Measurements from ENCODE around the gene RPUSD3. TPM values are rescaled to one million over a fixed set of nuclear protein-coding genes. Genes with fewer than 3 reads are reported as not detected.
A peak's percentile ranks its signal among the peaks of the same experiment; 100 is the strongest.
"Not testable (repeated sequence)": the region's sequence is repeated elsewhere in the genome, so short reads cannot be mapped to it uniquely, and the experiment has no call there.

The RPUSD3 gene, protein sequence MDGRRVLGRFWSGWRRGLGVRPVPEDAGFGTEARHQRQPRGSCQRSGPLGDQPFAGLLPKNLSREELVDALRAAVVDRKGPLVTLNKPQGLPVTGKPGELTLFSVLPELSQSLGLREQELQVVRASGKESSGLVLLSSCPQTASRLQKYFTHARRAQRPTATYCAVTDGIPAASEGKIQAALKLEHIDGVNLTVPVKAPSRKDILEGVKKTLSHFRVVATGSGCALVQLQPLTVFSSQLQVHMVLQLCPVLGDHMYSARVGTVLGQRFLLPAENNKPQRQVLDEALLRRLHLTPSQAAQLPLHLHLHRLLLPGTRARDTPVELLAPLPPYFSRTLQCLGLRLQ
- 21.3 and 25.8 TPM in 2 replicates for total RNA-seq (2014; rRNA removed; shearing (Covaris generic))

DNA sequence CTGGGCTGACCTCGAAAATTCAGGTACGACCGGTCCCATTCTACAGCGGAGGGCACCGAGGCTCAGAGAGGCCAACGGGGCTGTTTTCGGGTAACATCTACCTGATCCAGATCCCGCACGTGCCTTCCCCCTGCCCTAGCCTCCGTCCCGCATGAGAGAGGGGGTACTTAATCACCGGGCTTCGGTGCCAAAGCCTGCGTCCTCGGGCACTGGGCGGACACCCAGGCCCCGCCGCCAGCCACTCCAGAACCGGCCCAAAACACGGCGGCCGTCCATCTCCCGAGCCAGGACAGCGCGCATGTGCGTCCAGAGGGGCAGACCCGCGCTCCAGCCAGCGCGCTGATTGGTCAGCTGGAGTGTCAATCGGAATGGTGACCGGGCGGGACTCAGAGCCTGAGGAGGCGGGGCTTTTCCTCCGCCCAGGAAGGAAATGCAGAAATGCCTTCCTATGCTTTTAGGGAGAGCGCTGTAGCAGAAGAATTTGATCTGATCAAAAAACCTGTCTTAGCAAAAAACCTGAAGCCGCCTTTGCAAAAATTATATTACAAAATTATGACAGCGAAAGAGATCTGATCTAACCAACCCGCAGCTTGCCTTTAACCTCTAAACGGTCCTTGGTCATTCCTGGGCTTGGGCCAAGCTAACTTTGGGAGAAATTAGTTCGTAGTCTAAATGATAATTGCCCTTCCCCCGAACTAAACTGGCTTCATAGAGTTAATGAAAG, at the start of gene RPUSD3:
Gene RPUSD3 (minus strand): TSS at position 294 of the 724 bp plus-strand sequence. CDS start 18 bp downstream, at position 276.
- peak; percentile 90 for DNase-seq (ENCODE audit: low spot score)

DNA sequence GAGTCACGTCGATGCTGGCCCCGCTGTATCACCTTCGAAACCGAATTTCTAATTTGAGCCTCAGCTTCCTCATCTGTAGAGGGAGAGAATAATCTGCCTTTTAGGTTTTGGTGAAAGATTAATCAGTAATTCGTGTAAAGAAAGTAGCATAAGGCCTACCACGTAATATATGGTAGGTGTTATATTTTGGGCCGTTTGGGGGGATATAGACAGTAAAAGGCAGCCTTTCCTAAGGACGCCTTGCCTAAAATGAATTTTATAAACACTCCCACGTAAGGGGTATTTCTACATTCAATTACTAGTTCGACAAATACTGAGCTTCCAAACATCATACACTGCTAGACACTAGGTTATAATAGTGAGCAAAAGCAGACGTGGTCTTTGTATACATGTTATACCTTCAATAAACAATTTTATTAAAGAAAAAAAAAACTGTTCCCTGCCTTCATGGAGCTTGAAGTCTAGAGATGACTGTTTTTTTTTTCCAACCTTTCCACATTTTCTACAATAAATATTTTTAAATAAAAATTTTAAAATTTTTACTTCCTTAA, 47.3 kb upstream of the RPUSD3 start:
- DNase-seq (ENCODE audit: low spot score): no peak

DNA sequence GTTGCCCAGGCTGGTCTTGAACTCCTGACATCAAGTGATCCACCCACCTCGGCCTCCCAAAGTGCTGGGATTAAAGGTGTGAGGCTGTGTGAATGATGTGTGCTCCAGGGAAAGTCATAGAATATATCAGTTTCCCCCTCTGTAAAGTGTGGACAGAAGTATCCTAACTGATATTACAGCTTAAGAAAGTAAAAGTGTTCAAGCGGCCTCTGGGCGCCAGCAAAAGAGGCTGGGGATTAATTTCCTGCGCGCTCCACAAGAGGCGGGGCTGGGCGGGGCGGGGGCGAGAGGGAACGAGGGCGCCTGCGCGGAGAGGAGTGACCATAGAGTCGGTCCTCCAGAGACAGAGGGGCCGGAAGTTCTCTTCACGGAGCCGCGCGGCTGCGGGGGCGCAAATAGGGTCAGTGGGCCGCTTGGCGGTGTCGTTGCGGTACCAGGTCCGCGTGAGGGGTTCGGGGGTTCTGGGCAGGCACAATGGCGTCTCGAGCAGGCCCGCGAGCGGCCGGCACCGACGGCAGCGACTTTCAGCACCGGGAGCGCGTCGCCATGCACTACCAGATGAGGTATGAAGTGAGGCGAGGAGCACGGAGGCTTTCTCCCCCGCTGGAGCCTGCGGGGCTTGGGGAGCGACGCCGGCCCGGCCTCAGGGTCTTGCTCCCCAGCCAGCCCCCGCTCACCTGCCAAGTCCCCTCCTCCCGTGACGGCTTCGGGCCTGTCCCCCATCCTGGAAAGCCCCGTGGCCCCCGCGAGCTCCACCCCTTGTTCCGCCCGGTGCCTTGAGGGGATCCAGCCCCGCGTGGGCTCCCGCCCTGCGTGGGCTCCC, 46.7 kb upstream of the RPUSD3 start, which contains the start of gene JAGN1:
Gene JAGN1 (plus strand): TSS at position 362 of the 823 bp plus-strand sequence. CDS start 113 bp downstream, at position 475.
- DNase-seq (ENCODE audit: low spot score): peak; percentile 82

DNA sequence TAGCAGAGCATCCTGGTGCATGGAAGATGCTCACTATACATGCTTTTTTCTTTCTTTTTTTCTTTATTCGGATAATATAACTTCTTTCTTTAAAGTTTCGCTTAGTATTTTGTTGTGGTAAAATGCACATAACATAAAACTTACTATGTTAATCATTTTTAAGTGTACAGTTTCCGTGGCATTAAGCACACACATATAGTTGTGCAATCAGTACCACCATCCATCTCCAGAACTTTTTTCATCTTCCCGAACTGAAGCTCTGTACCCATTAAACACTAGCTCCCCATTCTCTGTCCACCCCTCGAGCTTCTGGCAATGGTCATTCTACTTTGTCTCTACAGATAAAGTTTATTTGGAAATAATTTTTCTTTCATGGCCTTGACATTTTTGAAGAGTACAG, 45.6 kb upstream of the RPUSD3 start:
- DNase-seq (ENCODE audit: low spot score): no peak

DNA sequence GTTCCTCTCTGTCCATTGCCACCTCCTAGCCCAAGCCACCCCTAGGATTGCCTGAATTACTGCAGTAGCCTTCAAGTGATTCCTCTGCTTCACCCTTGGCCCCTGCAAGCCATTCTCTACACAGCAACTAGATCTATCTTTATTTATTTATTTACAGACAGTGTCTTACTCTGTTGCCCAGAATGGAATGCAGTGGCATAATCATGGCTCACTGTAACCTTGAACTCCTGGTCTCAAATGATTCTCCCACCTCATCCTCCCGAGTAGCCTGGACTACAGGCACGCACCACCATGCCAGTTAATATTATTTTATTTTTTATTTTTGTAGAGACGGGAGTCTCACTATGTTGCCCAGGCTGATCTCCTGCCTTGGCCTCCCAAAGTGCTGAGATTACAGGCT, 44.7 kb upstream of the RPUSD3 start:
- DNase-seq (ENCODE audit: low spot score): no peak

DNA sequence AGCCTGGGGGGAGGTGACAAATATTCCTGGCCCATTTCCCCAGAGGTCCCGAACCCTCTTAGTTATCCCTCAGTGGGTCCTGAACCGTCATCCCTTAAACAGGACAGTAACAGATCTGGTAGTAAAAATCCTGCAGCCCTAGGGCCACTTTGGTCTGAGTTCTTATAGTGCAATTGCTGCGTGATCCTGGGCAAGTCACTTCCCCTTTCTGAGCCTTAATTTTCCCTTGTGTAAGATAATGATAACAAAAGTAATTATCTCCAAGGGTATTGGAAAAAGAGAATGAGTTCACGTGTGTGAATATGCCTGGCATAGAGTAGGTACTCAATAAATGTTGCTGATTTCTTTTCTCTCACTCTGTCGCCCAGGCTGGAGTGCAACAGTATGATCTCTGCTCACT, 43.7 kb upstream of the RPUSD3 start:
- no peak for DNase-seq (ENCODE audit: low spot score)

DNA sequence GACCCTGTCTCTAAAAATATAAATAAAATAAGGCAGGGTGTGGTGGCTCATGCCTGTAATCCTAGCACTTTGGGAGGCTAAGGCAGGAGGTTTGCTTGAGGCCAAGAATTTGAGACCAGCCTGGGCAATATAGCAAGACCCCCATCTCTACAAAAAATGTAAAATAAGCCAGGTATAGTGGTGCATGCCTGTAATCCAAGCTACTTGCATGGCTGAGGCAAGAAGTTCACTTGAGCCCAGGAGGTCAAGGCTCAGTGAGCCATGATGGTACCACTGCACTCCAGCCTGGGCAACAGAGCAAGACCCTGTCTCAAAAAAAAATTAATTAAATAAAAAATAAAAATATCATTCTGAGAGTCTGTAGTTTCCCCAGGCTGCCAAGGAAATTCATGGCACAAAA, 42.5 kb upstream of the RPUSD3 start:
- DNase-seq (ENCODE audit: low spot score): no peak

DNA sequence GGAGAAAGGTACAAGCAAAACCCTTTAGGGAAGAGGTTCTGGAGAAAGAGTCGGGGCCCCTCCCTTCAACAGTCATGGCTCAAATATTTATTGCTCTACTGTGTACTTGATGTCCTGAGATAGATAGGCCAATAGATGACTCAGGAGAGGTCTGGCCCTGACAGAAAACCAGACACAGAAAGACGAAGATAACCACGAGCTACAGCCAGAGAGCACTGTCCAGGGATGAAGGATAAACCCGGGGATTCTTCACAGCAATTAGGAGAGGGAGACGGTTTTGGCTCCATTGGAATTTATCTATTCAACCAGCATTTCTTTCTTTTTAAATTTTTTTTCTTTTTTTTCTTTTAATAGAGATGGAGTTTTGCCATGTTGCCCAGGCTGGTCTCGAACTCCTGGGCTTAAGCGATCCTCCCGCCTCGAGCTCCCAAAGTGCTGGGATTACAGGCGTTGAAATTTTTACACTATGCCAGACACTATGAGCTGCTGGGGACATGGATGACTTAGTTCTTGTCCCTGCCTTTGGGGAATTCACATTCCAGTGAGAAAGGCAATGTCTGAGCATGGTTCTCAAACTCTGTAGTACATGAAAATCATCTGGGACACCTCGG, 40.9 kb upstream of the RPUSD3 start:
- peak; percentile 67 for DNase-seq (ENCODE audit: low spot score)

DNA sequence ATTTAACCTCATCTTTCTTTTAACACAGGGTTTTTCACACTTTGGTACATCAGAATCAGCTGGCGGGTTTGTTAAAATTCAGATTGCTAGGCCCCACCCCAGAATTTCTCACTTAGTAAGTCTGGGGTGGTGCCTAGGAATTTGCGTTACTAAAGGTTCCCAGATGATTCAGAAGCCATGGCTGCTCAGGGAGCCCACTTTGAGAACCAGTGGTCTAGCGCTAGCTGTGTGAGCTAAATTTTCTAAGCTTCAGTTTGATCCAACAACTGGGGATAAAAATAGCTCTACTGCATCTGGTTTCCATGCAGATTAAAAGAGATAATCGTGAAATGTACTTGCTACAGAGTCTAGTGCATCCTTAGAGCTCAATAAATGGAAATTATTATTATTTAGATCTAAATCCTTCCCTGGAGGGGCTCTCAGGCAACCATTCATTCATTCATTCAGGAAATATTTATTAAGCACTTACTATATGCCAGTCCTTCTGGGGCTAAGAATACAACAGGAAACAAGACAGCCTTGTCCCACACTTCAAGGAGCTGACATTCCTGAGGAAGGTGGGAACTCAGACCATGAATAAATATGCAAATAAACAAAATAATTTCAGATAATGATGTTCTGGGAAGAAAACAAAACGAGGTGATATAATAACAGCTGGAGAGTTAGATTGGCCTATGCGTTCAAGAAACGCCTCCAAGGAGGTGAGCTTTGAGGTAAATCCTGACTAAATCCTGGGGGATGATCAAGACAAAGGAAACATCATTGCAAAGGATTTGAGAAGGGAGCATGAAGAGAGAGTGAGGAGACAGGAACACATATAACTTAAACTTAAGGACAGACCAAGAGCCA, 40.1 kb upstream of the RPUSD3 start:
- peak; percentile 2 for DNase-seq (ENCODE audit: low spot score)

DNA sequence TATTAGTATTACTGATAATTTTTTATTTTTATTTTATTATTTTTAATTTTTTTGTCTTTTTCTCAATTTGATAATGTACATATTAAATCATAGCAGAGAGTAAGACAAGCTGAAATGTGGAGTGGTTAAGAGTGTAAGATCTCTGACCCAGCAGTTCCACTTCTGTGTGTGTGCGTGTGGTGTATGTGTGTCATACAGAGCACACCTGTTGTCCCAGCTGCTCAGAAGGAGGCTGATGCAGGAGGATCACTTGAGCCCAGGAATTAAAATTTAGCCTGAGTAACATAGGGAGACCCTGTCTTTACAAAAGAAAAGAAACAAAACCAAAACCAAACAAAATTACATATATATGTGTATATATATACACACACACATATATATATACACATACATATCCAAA, 37.6 kb upstream of the RPUSD3 start:
- no peak for DNase-seq (ENCODE audit: low spot score)

DNA sequence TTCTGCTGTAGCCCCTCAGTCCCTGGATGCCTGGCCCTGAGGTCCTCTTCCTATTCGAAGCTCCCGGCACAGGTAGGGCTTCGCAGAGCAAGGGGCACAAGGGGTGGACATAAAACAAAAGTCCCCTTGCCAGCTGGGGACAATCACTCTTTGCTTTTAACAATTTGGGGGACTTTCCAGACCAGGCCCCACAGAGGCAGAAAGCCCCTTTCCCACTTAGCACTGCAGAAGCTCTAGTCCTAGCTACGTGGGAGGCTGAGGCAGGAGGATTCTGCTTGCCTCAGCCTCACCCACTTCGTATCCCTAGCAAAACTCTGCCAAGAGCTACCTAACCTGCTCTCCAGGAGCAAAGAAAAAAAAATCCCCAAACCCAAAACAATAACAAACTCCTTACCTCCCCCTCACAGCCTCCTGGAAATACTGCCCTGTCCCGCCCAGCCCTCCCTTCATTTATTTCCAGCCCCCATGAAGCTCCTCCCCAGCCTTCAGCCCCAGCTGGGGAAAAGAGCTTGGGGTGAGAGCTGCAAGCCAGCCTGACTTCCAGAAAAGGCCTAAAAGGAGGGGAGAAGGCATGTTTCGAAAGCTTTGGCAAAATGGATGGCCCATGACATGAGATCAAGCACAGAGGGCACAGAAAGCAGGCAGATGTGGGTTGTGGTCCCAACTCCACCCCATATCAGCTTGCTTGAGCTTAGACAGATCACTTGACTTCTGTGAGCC, 36.2 kb upstream of the RPUSD3 start, which contains the start of gene CIDEC:
Gene CIDEC (minus strand): TSS at position 424 of the 720 bp plus-strand sequence. CDS start 1,767 bp downstream, outside the sequence.
- DNase-seq (ENCODE audit: low spot score): no peak

DNA sequence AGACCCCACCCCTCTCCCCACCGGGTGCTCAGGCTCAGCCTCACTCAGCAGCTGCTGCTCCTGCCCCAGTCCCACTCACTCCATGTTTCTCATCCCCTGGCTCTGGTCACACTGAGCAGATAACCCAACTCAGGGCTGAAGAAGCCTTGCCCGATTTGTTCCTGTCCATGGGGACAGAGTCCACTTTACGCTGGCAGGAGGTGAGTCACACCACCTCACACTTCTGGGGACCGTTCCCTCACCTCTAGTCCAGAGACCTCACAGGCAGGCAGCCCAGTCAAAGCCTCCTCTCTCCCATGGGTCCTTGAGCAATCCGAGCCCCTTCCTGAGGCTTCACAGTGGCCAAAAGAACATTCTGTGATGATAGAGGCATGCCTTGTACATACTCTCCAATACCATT, 34.9 kb upstream of the RPUSD3 start:
- DNase-seq (ENCODE audit: low spot score): peak; percentile 65

DNA sequence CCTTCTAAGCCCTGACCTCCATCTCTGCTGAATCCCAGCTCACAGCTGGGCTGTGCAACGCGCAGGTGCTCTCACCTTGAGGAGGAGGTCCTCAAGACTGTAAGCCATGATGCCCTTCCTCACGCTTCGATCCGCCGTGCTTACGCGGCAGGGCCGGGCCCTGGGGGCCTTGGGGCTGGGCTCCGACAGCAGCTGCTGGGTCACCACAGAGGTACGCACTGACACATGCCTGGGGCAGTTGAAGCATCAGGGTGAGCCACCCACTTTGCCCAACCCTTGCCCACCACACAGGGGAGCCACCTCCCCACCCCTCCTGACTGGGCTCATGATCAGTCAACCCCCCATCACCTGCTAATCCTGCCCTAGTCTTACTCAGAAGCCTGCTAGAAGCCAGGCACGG, 33.2 kb upstream of the RPUSD3 start:
- DNase-seq (ENCODE audit: low spot score): no peak

DNA sequence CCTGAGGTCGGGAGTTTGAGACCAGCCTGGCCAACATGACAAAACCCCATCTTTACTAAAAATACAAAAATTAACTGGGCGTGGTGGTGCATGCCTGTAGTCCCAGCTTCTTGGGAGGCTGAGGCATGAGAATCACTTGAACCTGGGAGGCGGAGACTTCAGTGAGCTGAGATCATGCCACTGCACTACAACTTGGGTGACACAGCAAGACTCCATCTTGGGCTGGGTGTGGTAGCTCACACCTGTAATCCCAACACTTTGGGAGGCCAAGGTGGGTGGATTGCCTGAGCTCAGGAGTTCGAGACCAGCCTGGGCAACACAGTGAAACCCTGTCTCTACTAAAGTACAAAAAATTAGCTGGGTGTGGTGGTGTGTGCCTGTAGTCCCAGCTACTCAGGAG, 32.4 kb upstream of the RPUSD3 start:
- not testable (repeated sequence) for DNase-seq (ENCODE audit: low spot score)

DNA sequence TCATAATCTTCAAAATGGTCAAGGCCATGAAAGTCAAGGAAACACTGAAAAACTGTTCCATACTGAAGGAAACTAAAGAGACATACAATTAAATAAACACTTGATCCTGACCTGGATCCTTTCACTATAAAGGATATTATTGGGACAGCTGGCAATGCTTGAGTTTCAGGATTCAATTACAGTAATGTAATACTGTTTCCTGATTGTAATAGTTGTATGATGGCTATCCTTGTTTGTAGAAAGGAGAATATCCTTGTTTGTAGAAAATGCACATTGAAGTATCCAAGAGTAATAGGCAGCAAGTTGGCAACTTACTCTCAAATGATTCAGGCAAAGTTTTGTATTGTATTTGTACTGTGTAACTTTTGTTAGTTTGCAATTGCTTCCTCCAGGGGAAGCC, 31.6 kb upstream of the RPUSD3 start:
- no peak for DNase-seq (ENCODE audit: low spot score)

DNA sequence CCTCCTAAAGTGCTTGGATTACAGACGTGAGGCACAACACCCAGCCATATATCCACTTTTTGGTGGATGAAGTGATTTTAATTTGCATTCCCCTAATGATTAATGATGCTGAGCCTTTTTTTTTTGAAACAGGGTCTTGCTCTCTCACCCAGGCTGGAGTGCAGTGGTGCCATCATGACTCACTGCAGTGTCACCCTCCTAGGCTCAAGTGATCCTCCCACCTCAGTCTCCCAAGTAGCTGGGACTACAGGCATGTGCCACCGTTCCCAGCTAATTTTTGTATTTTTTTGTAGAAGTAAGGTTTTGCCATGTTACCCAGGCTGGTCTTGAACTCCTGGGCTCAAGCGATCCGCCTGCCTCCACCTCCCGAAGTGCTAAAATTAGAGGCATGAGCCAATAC, 28.3 kb upstream of the RPUSD3 start:
- DNase-seq (ENCODE audit: low spot score): not testable (repeated sequence)

DNA sequence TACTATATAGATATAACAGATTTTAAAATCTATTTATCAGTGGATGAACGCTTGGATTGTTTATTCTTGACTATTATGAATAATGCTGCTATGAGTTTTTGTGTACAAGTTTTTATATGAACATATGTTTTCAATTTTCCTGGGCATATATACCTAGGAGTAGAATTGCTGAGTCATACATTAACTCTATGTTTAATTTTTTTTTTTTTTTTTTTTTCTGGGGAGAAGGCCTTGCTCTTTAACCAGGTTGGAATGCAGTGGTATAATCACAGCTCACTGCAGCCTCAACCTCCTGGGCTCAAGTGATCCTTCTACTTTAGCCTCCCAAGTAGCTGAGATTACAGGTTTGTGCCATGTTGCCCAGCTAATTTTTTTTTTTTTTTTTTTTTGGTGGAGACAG, 27.2 kb upstream of the RPUSD3 start:
- DNase-seq (ENCODE audit: low spot score): no peak

DNA sequence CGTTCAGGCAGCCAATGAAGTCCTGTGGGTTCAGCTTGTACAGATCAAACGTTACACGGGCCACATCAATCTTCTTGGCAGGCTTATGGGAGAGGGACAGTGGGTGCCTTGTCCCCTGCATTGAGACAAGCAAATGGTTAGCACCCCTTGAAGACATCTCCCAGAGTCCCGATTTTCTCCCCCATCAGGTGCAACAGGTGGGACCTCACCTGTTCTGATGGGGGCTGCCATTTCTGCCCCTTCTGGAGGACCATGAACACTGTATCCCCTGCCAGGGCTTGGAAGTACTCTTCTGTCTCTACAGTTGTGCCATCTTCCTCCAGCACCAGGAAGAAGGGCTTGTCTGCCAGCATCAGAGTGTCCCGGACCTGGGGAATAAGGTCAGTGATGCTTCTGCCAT, 26.1 kb upstream of the RPUSD3 start:
- no peak for DNase-seq (ENCODE audit: low spot score)

DNA sequence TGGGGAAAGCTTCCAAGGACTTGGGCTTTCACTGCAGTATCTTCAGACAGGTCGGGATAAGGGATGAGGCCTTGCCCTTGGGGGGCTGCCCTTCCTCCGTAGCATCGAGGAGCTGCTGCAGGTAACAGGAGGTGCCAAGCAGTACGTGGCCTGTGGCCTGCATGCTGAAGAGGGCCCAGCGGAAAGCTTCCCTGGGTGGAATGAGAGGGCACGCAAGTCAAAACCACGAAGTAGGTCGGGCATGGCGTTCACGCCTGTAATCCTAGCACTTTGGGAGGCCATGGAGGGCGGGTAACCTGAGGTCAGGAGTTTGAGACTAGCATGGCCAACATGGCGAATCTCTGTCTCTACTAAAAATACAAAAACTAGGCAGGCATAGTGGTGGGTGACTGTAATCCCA, 23.3 kb upstream of the RPUSD3 start:
- DNase-seq (ENCODE audit: low spot score): no peak

DNA sequence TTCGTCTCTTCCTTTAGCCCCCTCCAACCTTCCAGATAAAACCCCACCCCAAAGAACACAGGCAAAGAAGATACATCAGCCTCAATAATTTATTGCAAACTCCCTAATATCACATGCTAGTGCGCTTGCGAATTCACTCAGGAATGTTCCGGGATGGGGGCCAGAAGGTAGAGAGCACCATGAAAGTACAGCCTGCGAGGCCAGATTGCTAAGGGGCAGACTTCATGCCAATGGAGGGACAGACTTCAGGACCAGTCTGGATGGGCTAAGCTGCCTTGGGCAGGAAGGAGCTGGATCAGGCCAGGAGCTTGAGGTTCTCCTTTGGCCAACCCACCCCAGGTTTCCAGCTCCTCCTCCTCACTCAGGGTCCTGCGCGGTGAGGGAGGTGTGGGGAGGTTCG, 22.8 kb upstream of the RPUSD3 start:
- DNase-seq (ENCODE audit: low spot score): no peak

All from HT-29 (cell line).